ENCODE data around the gene MEMO1.

DNA sequence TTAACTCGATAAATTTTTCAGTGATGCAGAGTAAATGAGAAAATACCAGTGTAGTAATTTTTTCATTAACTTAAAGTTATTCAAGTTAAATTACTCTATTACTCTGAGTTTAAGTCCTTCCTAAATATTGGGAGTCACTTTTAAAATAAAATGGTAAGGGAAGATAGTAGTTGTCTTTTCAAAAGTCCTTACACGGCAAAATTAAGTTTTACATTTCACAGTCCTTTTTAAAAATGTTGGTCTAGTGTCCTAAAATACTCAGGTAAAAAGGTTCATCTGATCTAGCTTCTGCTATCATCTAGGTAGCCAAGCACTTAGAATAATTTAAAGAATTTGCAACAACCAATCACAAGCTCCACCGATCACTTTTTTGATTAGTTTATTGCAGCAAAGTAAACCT, 146.9 kb downstream of the MEMO1 start:
- no peak for TF ChIP-seq ZNF8 (CRISPR knock-in tag; IDR thresholded peaks at IDR 0.05)
- no peak for TF ChIP-seq RARB (CRISPR knock-in tag; IDR thresholded peaks at IDR 0.05)
- TF ChIP-seq, protein P1, sequence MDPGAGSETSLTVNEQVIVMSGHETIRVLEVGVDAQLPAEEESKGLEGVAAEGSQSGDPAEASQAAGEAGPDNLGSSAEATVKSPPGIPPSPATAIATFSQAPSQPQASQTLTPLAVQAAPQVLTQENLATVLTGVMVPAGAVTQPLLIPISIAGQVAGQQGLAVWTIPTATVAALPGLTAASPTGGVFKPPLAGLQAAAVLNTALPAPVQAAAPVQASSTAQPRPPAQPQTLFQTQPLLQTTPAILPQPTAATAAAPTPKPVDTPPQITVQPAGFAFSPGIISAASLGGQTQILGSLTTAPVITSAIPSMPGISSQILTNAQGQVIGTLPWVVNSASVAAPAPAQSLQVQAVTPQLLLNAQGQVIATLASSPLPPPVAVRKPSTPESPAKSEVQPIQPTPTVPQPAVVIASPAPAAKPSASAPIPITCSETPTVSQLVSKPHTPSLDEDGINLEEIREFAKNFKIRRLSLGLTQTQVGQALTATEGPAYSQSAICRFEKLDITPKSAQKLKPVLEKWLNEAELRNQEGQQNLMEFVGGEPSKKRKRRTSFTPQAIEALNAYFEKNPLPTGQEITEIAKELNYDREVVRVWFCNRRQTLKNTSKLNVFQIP (CRISPR knock-in tag; IDR thresholded peaks at IDR 0.05; ENCODE audit: borderline replicate concordance, low read depth), result no peak
- TF ChIP-seq SNAI2 (CRISPR knock-in tag; IDR thresholded peaks at IDR 0.05), result no peak
- TF ChIP-seq CSRNP3 (CRISPR knock-in tag; IDR thresholded peaks at IDR 0.05), result no peak
- TF ChIP-seq, protein P2, sequence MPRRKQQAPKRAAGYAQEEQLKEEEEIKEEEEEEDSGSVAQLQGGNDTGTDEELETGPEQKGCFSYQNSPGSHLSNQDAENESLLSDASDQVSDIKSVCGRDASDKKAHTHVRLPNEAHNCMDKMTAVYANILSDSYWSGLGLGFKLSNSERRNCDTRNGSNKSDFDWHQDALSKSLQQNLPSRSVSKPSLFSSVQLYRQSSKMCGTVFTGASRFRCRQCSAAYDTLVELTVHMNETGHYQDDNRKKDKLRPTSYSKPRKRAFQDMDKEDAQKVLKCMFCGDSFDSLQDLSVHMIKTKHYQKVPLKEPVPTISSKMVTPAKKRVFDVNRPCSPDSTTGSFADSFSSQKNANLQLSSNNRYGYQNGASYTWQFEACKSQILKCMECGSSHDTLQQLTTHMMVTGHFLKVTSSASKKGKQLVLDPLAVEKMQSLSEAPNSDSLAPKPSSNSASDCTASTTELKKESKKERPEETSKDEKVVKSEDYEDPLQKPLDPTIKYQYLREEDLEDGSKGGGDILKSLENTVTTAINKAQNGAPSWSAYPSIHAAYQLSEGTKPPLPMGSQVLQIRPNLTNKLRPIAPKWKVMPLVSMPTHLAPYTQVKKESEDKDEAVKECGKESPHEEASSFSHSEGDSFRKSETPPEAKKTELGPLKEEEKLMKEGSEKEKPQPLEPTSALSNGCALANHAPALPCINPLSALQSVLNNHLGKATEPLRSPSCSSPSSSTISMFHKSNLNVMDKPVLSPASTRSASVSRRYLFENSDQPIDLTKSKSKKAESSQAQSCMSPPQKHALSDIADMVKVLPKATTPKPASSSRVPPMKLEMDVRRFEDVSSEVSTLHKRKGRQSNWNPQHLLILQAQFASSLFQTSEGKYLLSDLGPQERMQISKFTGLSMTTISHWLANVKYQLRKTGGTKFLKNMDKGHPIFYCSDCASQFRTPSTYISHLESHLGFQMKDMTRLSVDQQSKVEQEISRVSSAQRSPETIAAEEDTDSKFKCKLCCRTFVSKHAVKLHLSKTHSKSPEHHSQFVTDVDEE (CRISPR knock-in tag; IDR thresholded peaks at IDR 0.05), result no peak
- no peak for TF ChIP-seq ZC3H10 (CRISPR knock-in tag; IDR thresholded peaks at IDR 0.05)
- no peak for TF ChIP-seq ESRRG (CRISPR knock-in tag; IDR thresholded peaks at IDR 0.05)
- TF ChIP-seq PPARA (CRISPR knock-in tag; IDR thresholded peaks at IDR 0.05; ENCODE audit: borderline replicate concordance), result no peak
- no peak for TF ChIP-seq ZFP3 (CRISPR knock-in tag; IDR thresholded peaks at IDR 0.05)
- no peak for TF ChIP-seq ARNTL (CRISPR knock-in tag; IDR thresholded peaks at IDR 0.05; ENCODE audit: borderline replicate concordance, low read depth)
- TF ChIP-seq, protein P3, sequence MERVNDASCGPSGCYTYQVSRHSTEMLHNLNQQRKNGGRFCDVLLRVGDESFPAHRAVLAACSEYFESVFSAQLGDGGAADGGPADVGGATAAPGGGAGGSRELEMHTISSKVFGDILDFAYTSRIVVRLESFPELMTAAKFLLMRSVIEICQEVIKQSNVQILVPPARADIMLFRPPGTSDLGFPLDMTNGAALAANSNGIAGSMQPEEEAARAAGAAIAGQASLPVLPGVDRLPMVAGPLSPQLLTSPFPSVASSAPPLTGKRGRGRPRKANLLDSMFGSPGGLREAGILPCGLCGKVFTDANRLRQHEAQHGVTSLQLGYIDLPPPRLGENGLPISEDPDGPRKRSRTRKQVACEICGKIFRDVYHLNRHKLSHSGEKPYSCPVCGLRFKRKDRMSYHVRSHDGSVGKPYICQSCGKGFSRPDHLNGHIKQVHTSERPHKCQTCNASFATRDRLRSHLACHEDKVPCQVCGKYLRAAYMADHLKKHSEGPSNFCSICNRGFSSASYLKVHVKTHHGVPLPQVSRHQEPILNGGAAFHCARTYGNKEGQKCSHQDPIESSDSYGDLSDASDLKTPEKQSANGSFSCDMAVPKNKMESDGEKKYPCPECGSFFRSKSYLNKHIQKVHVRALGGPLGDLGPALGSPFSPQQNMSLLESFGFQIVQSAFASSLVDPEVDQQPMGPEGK (CRISPR knock-in tag; IDR thresholded peaks at IDR 0.05; ENCODE audit: borderline replicate concordance), result no peak
